IMR-90 (cell line): ENCODE measurements around the gene CTNS. TPM values are rescaled to one million over a fixed set of nuclear protein-coding genes. Genes with fewer than 3 reads are reported as not detected.
A peak's percentile ranks its signal among the peaks of the same experiment; 100 is the strongest.

Source experiments
- ATAC-seq: fragments of 200-7000 bp; cut with Tn5 transposase; 2 replicates; pipeline ENCODE4 v1.9.1; 2020; ENCODE audit warnings: low read depth, mild to moderate bottlenecking, moderate library complexity
- BruUV-seq: library from RNA; stranded (reverse); fragments of 400-500 nt; replicated peaks from 2 replicates; lab custom pipeline; 2021; lab: Mats Ljungman, UMichigan
- CTCF ChIA-PET: fragments of 300-600 bp; formaldehyde crosslinking; extraction: SDS; loops from one replicate; lab custom pipeline; 2021; ENCODE audit warnings: antibody characterized with exemption; lab: Yijun Ruan, JAX
- POLR2A ChIA-PET: fragments of 300-600 bp; sonication (Branson Sonifier 250); formaldehyde crosslinking; loops from one replicate; lab custom pipeline; 2022; ENCODE audit warnings: antibody characterized with exemption; ENCODE audit not compliant: unreplicated experiment; lab: Charles Lee
- DNase-seq: peaks from one replicate; pipeline ENCODE4 v3.0.0; 2013
- H2AFZ ChIP-seq: replicated peaks from 2 replicates; pipeline ENCODE3; 2013; ENCODE audit warnings: low read length, mild to moderate bottlenecking; ENCODE audit not compliant: poor library complexity
- H2AK5ac ChIP-seq: 2 replicates; pipeline ENCODE4 v1.6.1; 2013; ENCODE audit warnings: low read depth, low read length, inconsistent platforms
- H2AK9ac ChIP-seq: replicated peaks from 2 replicates; pipeline ENCODE3; 2013; ENCODE audit warnings: mild to moderate bottlenecking, low read depth, low read length, moderate library complexity; ENCODE audit not compliant: poor library complexity
- H2BK120ac ChIP-seq: 2 replicates; pipeline ENCODE4 v1.6.1; 2013; ENCODE audit warnings: low read depth, low read length, inconsistent platforms
- H2BK15ac ChIP-seq: 3 replicates; pipeline ENCODE4 v1.6.1; 2013; ENCODE audit warnings: low read depth, low read length, inconsistent platforms
- H2BK20ac ChIP-seq: 2 replicates; pipeline ENCODE4 v1.6.1; 2013; ENCODE audit warnings: low read depth, mild to moderate bottlenecking, inconsistent platforms, low read length, moderate library complexity
- H2BK5ac ChIP-seq: 2 replicates; pipeline ENCODE4 v1.6.1; 2013; ENCODE audit warnings: mild to moderate bottlenecking, low read depth, low read length, inconsistent platforms; ENCODE audit not compliant: poor library complexity, severe bottlenecking
- H3K14ac ChIP-seq: replicated peaks from 2 replicates; pipeline ENCODE4 v1.6.1; 2013; ENCODE audit warnings: low read depth, low read length, inconsistent platforms
- H3K18ac ChIP-seq: 2 replicates; pipeline ENCODE4 v1.6.1; 2013; ENCODE audit warnings: low read depth, low read length, control low read depth
- H3K23ac ChIP-seq: 2 replicates; pipeline ENCODE4 v1.6.1; 2013; ENCODE audit warnings: low read depth, low read length, inconsistent platforms
- H3K27ac ChIP-seq: 2 replicates; pipeline ENCODE4 v1.5.1; 2013; ENCODE audit warnings: mild to moderate bottlenecking, control low read depth, low read length; ENCODE audit not compliant: insufficient read depth
- H3K27me3 ChIP-seq: 2 replicates; pipeline ENCODE4 v1.6.1; 2013; ENCODE audit warnings: low read length; ENCODE audit not compliant: control insufficient read depth, insufficient read depth
- H3K36me3 ChIP-seq: 2 replicates; pipeline ENCODE4 v1.6.1; 2013; ENCODE audit warnings: low read length, mixed read lengths; ENCODE audit not compliant: control insufficient read depth, insufficient read depth
- H3K4ac ChIP-seq: 2 replicates; pipeline ENCODE4 v1.6.1; 2013; ENCODE audit warnings: low read depth, low read length, inconsistent platforms
- H3K4me1 ChIP-seq: 2 replicates; pipeline ENCODE4 v1.6.1; 2013; ENCODE audit warnings: low read length, mixed read lengths; ENCODE audit not compliant: control insufficient read depth, insufficient read depth
- H3K4me2 ChIP-seq: 2 replicates; pipeline ENCODE4 v1.6.1; 2013; ENCODE audit warnings: low read depth, mild to moderate bottlenecking, control low read depth, low read length, moderate library complexity
- H3K4me3 ChIP-seq: 2 replicates; pipeline ENCODE4 v1.5.1; 2013; ENCODE audit warnings: low read depth, mild to moderate bottlenecking, control low read depth, low read length, moderate library complexity; ENCODE audit not compliant: insufficient read depth
- H3K56ac ChIP-seq: 2 replicates; pipeline ENCODE4 v1.6.1; 2013; ENCODE audit warnings: low read length, inconsistent platforms; ENCODE audit not compliant: insufficient read depth; ENCODE audit errors: extremely low read depth
- H3K79me1 ChIP-seq, 2 experiments: 2 replicates each; pipeline ENCODE4 v1.6.1; 2013; ENCODE audit warnings: low read length in 2 of 2, inconsistent platforms in 1 of 2, low read depth in 1 of 2
- H3K9ac ChIP-seq: 2 replicates; pipeline ENCODE4 v1.6.1; 2013; ENCODE audit warnings: low read depth, low read length, control low read depth
- H3K9me1 ChIP-seq: 2 replicates; pipeline ENCODE4 v1.6.1; 2013; ENCODE audit warnings: low read length, inconsistent platforms; ENCODE audit not compliant: insufficient read depth
- H3K9me3 ChIP-seq: 2 replicates; pipeline ENCODE4 v1.6.1; 2013; ENCODE audit warnings: low read length; ENCODE audit not compliant: control insufficient read depth, insufficient read depth
- H4K20me1 ChIP-seq: 2 replicates; pipeline ENCODE4 v1.6.1; 2013; ENCODE audit warnings: low read length, inconsistent platforms; ENCODE audit not compliant: insufficient read depth
- H4K5ac ChIP-seq: 2 replicates; pipeline ENCODE4 v1.6.1; 2013; ENCODE audit warnings: mild to moderate bottlenecking, low read depth, low read length, control low read depth
- H4K8ac ChIP-seq, 2 experiments: 2 replicates each; pipeline ENCODE4 v1.6.1; 2013; ENCODE audit warnings: low read depth in 2 of 2, low read length in 2 of 2, control low read depth in 1 of 2, inconsistent platforms in 1 of 2
- H4K91ac ChIP-seq: 2 replicates; pipeline ENCODE4 v1.6.1; 2013; ENCODE audit warnings: low read depth, low read length, inconsistent platforms; ENCODE audit not compliant: insufficient read depth
- BHLHE40 ChIP-seq: fragments of 150-350 bp; IDR thresholded peaks from 2 replicates; pipeline ENCODE4 v1.6.1; 2016; ENCODE audit warnings: mild to moderate bottlenecking, low read depth, low read length
- FOS ChIP-seq: fragments of 150-350 bp; IDR thresholded peaks from 2 replicates; pipeline ENCODE4 v1.6.1; 2016; ENCODE audit warnings: low read depth, low read length
- MAFK ChIP-seq: IDR thresholded peaks from 2 replicates; pipeline ENCODE4 v1.6.1; 2012; ENCODE audit warnings: low read depth, low read length, improper control_type of control experiment
- MAZ ChIP-seq: IDR thresholded peaks from 2 replicates; pipeline ENCODE4 v1.6.1; 2012; ENCODE audit warnings: low read depth, mild to moderate bottlenecking, low read length, improper control_type of control experiment, moderate library complexity, borderline replicate concordance
- MXI1 ChIP-seq: IDR thresholded peaks from 2 replicates; pipeline ENCODE4 v1.6.1; 2012; ENCODE audit warnings: low read depth, mild to moderate bottlenecking, low read length, moderate library complexity, borderline replicate concordance
- NFE2L2 ChIP-seq: fragments of 150-350 bp; IDR thresholded peaks from 2 replicates; pipeline ENCODE4 v1.6.1; 2016; ENCODE audit warnings: low read depth, mild to moderate bottlenecking, low read length
- POLR2A ChIP-seq: IDR thresholded peaks from 2 replicates; pipeline ENCODE4 v1.6.1; 2012; ENCODE audit warnings: mild to moderate bottlenecking, low read depth, low read length
- RCOR1 ChIP-seq: IDR thresholded peaks from 2 replicates; pipeline ENCODE4 v1.6.1; 2012; ENCODE audit warnings: mild to moderate bottlenecking, low read length, improper control_type of control experiment; ENCODE audit not compliant: insufficient replicate concordance
- RFX5 ChIP-seq: IDR thresholded peaks from 2 replicates; pipeline ENCODE4 v1.8.0; 2012; ENCODE audit warnings: low read depth, mild to moderate bottlenecking, low read length, moderate library complexity
- SMC3 ChIP-seq: fragments of 150-350 bp; IDR thresholded peaks from 2 replicates; pipeline ENCODE4 v1.6.1; 2016; ENCODE audit warnings: low read depth, mild to moderate bottlenecking, antibody characterized with exemption, low read length, moderate library complexity
- WGBS, 2 experiments: methylation state at CpG; one replicate each; pipeline versions ENCODE4 v1.1.5 to v1.1.7; 2013; ENCODE audit warnings: missing lambda C conversion rate in 2 of 2; ENCODE audit not compliant: insufficient read length in 1 of 2; ENCODE audit errors: extremely low coverage in 2 of 2; 5-methylcytosine and 5-hydroxymethylcytosine counted together
- dilution Hi-C: fragments of 300-500 bp; cut with HindIII; formaldehyde crosslinking; loops from one replicate; pipeline ENCODE4 v1.14.3; 2018; ENCODE audit warnings: low sequenced_read_pairs; ENCODE audit not compliant: unreplicated experiment
- in situ Hi-C: fragments of 300-500 bp; cut with MboI; formaldehyde crosslinking; loops from 3 replicates; pipeline ENCODE4 v1.14.3; 2019; ENCODE audit warnings: low sequenced_read_pairs, inconsistent platforms, mixed read lengths
- intact Hi-C: fragments of 100-400 bp; cut with micrococcal nuclease; formaldehyde crosslinking; loops from 2 replicates; pipeline ENCODE4 v1.10.0; 2022
- polyA plus RNA-seq, 3 experiments: library from polyadenylated mRNA; depleted of rRNA; stranded (reverse); fragments of >200 nt; gene quantifications; 2 replicates each; pipeline ENCODE4 v1.2.3, GENCODE V29; 2012; ENCODE audit warnings: low replicate concordance in 1 of 3
- total RNA-seq: library from RNA; depleted of rRNA; stranded (reverse); fragments of >200 nt; gene quantifications from 2 replicates; pipeline ENCODE4 v1.2.3, GENCODE V29; 2012
- TF ChIP-seq, protein P1 (sequence below): fragments of 150-350 bp; IDR thresholded peaks from 2 replicates; pipeline ENCODE4 v1.6.1; 2016; ENCODE audit warnings: low read depth, mild to moderate bottlenecking, low read length, moderate library complexity, borderline replicate concordance
- TF ChIP-seq, protein P2 (sequence below): fragments of 150-350 bp; IDR thresholded peaks from 2 replicates; pipeline ENCODE4 v1.6.1; 2017; ENCODE audit warnings: mild to moderate bottlenecking, antibody characterized with exemption, low read length, low read depth
- TF ChIP-seq, protein P3 (sequence below): conservative IDR thresholded peaks from 2 replicates; pipeline ENCODE4 v1.5.1; 2012; ENCODE audit warnings: mild to moderate bottlenecking, low read depth, low read length, improper control_type of control experiment

The CTNS gene
- total and polyA plus RNA-seq, 2 of the 4 experiments (the other 2 are of a cell fraction) = 4.7 to 5.3 TPM

DNA sequence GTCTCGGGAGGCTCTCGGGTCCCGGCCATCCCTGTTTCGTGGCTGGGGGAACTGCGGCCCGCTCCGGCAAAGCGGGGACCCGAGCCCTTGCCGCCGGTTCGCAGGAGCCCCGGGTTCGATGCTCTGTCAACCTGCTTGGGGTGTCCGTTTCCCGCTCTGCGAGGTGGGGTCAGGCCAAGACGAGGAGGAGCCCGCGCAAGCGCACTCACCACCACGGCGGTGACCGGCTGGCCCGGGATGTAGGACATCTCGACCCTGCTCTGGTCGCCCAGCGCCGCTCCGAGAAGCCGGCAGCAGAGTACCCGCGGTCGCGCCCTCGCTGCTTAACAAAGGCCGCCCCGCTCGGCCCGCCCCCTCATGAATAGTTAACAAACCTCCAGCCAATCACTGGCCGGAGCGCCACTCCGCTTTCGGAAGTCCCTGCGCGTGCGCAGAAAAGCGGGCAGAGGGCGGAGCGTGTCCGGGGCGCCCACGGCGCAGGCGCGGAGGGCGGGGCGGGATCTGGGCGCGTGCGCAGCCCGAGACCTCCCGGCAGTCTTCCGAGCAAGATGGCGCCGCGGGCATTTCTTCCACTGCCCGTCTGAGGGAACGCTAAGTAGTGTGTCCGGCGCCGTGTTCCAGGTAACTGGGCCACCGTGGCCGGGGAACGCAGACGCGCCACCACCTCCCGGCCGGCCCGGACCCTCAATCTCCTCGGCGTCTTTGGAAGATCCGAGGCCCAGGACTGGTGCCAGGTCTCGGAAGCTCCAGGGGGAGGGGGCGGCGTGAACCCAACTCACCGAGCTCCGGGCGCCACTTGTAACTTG is 31.9 kb downstream of the CTNS start, which contains the start of the genes EMC6 and TAX1BP3:
TSS of gene EMC6 (plus strand) at position 534 of the 806 bp plus-strand sequence. CDS start 335 bp downstream, outside the sequence.
TSS of gene TAX1BP3 (minus strand) at position 300 of the 806 bp plus-strand sequence. CDS start at position 248, 52 bp downstream.
- ChIA-PET POLR2A (no interaction called here), CTCF (no interaction called here)
- Histone ChIP-seq H3K23ac (peak within 1 kb of the TSS; percentile 97), H3K9me1 (peaks cover 26% of the 10 kb centered on the region), H2AFZ (peak within 1 kb of the TSS; percentile 94), H3K27ac (peak within 1 kb of the TSS; percentile 93), H3K36me3 (peaks cover 25% of the 10 kb centered on the region), H3K18ac (peak within 1 kb of the TSS; percentile 81), H2AK9ac (peak within 1 kb of the TSS; percentile 100), H4K5ac (peak within 1 kb of the TSS; percentile 80), H3K4ac (peak within 1 kb of the TSS; percentile 98), H3K27me3 (no peaks in the 10 kb centered on the region), H3K4me2 (peak within 1 kb of the TSS; percentile 87), H2BK5ac (peak within 1 kb of the TSS; percentile 92), H2BK15ac (peak within 1 kb of the TSS; percentile 50; the same call in 1 of the 3 replicates), H4K91ac (peak within 1 kb of the TSS; percentile 94), H2BK20ac (no peak within 1 kb of the TSS; the same call in 1 of the 2 replicates), H3K9ac (peak within 1 kb of the TSS; percentile 93), H2AK5ac (peak within 1 kb of the TSS; percentile 94), H3K4me1 (peaks cover 10% of the 10 kb centered on the region), H3K9me3 (no peaks in the 10 kb centered on the region), H3K14ac (peak within 1 kb of the TSS; percentile 99), H4K20me1 (peaks cover 45% of the 10 kb centered on the region), H3K4me3 (peak within 1 kb of the TSS; percentile 71), H2BK120ac (peak within 1 kb of the TSS; percentile 86), H3K56ac (peak within 1 kb of the TSS; percentile 98), H4K8ac (peak within 1 kb of the TSS; percentile 79 to 87), H3K79me1 (peaks cover 6 to 64% of the 10 kb centered on the region in 2 experiments; a peak in 3 of 4 replicates)
- in situ Hi-C loops = no loop called here
- dilution Hi-C loops = no loop called here
- intact Hi-C loops = loop anchor here (5.0 kb wide), 1 partner anchor 54 kb away; the partner anchor contains the start of gene HASPIN
- no TSS peak for BruUV-seq
- TF ChIP-seq MXI1 (peak; percentile 41; the same call in 1 of the 2 replicates), RFX5 (no peak), NFE2L2 (no peak), MAZ (peak; percentile 95; the same call in 1 of the 2 replicates), RCOR1 (peak; percentile 67), BHLHE40 (peak; percentile 57; the same call in 1 of the 2 replicates), SMC3 (no peak), POLR2A (peak; percentile 99), MAFK (no peak), FOS (no peak)
- TF ChIP-seq, protein P1, sequence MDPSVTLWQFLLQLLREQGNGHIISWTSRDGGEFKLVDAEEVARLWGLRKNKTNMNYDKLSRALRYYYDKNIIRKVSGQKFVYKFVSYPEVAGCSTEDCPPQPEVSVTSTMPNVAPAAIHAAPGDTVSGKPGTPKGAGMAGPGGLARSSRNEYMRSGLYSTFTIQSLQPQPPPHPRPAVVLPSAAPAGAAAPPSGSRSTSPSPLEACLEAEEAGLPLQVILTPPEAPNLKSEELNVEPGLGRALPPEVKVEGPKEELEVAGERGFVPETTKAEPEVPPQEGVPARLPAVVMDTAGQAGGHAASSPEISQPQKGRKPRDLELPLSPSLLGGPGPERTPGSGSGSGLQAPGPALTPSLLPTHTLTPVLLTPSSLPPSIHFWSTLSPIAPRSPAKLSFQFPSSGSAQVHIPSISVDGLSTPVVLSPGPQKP = no peak
- TF ChIP-seq, protein P2, sequence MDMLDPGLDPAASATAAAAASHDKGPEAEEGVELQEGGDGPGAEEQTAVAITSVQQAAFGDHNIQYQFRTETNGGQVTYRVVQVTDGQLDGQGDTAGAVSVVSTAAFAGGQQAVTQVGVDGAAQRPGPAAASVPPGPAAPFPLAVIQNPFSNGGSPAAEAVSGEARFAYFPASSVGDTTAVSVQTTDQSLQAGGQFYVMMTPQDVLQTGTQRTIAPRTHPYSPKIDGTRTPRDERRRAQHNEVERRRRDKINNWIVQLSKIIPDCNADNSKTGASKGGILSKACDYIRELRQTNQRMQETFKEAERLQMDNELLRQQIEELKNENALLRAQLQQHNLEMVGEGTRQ = no peak
- TF ChIP-seq, protein P3, sequence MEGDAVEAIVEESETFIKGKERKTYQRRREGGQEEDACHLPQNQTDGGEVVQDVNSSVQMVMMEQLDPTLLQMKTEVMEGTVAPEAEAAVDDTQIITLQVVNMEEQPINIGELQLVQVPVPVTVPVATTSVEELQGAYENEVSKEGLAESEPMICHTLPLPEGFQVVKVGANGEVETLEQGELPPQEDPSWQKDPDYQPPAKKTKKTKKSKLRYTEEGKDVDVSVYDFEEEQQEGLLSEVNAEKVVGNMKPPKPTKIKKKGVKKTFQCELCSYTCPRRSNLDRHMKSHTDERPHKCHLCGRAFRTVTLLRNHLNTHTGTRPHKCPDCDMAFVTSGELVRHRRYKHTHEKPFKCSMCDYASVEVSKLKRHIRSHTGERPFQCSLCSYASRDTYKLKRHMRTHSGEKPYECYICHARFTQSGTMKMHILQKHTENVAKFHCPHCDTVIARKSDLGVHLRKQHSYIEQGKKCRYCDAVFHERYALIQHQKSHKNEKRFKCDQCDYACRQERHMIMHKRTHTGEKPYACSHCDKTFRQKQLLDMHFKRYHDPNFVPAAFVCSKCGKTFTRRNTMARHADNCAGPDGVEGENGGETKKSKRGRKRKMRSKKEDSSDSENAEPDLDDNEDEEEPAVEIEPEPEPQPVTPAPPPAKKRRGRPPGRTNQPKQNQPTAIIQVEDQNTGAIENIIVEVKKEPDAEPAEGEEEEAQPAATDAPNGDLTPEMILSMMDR = no peak
- ATAC-seq = peak; percentile 89
- WGBS, 2 experiments = 1% methylated on average over 39 of the region's 89 CpGs; no CpG with 5 or more reads in 1 of the 2 experiments
- peak; percentile 96 for DNase-seq
